A673 (cell line): ENCODE data around the gene GGA1. TPM values are rescaled to one million over a fixed set of nuclear protein-coding genes. Genes with fewer than 3 reads are reported as not detected.

Source experiments
- BruUV-seq: library from RNA; stranded (reverse); fragments of 400-500 nt; replicated peaks from 2 replicates; lab custom pipeline; 2021; lab: Mats Ljungman, UMichigan
- CTCF ChIA-PET: fragments of 300-600 bp; sonication (Branson Sonifier 250); formaldehyde crosslinking; loops from one replicate; lab custom pipeline; 2022; ENCODE audit warnings: antibody characterized with exemption; lab: Charles Lee
- POLR2A ChIA-PET: fragments of 300-600 bp; sonication (Branson Sonifier 250); formaldehyde crosslinking; loops from one replicate; lab custom pipeline; 2022; ENCODE audit warnings: antibody characterized with exemption; ENCODE audit not compliant: low non-redundant PET; lab: Charles Lee
- DNase-seq: peaks from one replicate; pipeline ENCODE4 v3.0.0-alpha.2; 2015; ENCODE audit warnings: low spot score
- H3K27ac ChIP-seq: fragments of 200-600 bp; sonication (generic); 2 replicates; pipeline ENCODE4 v1.5.1; 2016; ENCODE audit warnings: mixed run types, low read depth, mild to moderate bottlenecking, mixed read lengths, antibody characterized with exemption, low read length; ENCODE audit not compliant: poor library complexity, severe bottlenecking
- H3K27me3 ChIP-seq: fragments of 200-600 bp; sonication (generic); replicated peaks from 2 replicates; pipeline ENCODE4 v1.6.1; 2017; ENCODE audit warnings: mixed run types, low read depth, mild to moderate bottlenecking, mixed read lengths, antibody characterized with exemption, low read length; ENCODE audit not compliant: insufficient read depth, poor library complexity
- H3K36me3 ChIP-seq: fragments of 200-600 bp; sonication (generic); 2 replicates; pipeline ENCODE4 v1.6.1; 2016; ENCODE audit warnings: mixed run types, mild to moderate bottlenecking, mixed read lengths, antibody characterized with exemption, low read length; ENCODE audit not compliant: insufficient read depth, poor library complexity, severe bottlenecking
- H3K4me1 ChIP-seq: fragments of 200-600 bp; sonication (generic); 2 replicates; pipeline ENCODE4 v1.6.1; 2017; ENCODE audit warnings: mixed run types, mild to moderate bottlenecking, mixed read lengths, antibody characterized with exemption, low read length; ENCODE audit not compliant: insufficient read depth, poor library complexity, severe bottlenecking
- H3K4me3 ChIP-seq: fragments of 200-600 bp; sonication (generic); 2 replicates; pipeline ENCODE4 v1.5.1; 2016; ENCODE audit warnings: low read depth, mixed run types, mild to moderate bottlenecking, mixed read lengths, low read length; ENCODE audit not compliant: poor library complexity, severe bottlenecking
- H3K9me3 ChIP-seq: fragments of 200-600 bp; sonication (generic); 2 replicates; pipeline ENCODE4 v1.6.1; 2016; ENCODE audit warnings: mixed run types, low read depth, mild to moderate bottlenecking, mixed read lengths, antibody characterized with exemption, low read length; ENCODE audit not compliant: poor library complexity, severe bottlenecking
- EZH2 ChIP-seq: fragments of 200-600 bp; sonication (generic); IDR thresholded peaks from 2 replicates; pipeline ENCODE4 v1.6.1; 2017; ENCODE audit warnings: borderline replicate concordance, low read depth, mild to moderate bottlenecking, mixed read lengths, antibody characterized with exemption, low read length; ENCODE audit not compliant: poor library complexity, severe bottlenecking
- intact Hi-C: fragments of 100-400 bp; cut with micrococcal nuclease; formaldehyde crosslinking; loops from one replicate; pipeline ENCODE4 v1.10.0; 2022; ENCODE audit not compliant: unreplicated experiment
- total RNA-seq: library from RNA; stranded (reverse); gene quantifications from 2 replicates; pipeline ENCODE4 v1.2.3, GENCODE V29; 2021
- TF ChIP-seq, protein P1 (sequence below): fragments of 300-800, 200-600 bp; sonication (generic); conservative IDR thresholded peaks from 2 replicates; pipeline ENCODE4 v1.5.1; 2017; ENCODE audit warnings: low read depth, mild to moderate bottlenecking, antibody characterized with exemption, low read length, moderate library complexity, mixed read lengths

The GGA1 gene
- total RNA-seq, 1 experiment from 2014 or later: 74.6 TPM

DNA sequence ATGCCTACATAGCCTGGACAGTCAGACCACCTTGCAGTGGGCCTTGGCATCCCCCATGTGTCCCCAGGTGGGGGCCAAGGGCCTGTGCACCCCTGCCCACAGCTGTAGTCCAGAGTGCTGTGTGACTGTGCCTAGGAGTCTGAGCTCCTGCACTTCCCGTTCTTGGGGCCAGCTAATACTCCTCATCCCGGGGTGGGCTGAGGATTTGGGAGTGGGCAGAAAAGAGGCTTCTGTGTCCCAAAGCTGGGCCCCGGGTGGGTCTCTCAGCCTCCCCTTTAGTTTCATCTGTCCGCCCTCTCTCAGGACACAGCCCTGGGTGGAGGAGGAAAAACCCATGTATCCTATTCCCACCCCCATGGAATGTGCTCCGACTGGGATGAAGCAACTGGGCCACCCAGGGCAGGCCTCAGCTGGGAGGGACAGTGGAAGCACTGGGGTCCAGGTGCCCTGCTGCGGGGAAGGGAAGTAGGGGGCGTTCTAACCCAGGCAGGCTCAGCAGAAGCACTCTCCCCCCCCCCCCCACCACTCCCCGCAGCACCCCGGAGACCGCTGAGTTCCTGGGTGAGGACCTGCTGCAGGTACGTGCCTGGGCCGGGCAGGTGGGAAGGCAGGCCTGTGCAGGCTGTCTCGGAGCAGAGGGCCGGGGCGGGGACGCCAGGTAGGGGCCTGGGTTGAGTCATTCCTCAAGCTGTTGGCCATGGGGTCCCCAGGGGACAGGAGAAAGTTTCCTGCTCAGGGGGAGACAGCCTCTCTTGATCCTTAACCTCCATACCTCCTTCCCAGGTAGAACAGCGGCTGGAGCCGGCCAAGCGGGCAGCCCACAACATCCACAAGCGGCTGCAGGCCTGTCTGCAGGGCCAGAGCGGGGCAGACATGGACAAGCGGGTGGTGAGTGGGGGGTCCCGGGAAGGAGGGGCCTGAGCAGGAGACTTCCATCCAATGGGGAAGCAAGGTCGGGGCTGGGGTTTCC is 32.2 kb downstream of the GGA1 start:
- ChIA-PET POLR2A (no interaction called here), CTCF (interaction anchor here (0.6 to 4.2 kb wide), 2 partner anchors 35 to 41 kb away, joined by 4 to 45 read pairs; no protein-coding TSS in a partner anchor)
- peak overlapping the region; percentile 59 for H3K4me3 ChIP-seq
- TF ChIP-seq, protein P1, sequence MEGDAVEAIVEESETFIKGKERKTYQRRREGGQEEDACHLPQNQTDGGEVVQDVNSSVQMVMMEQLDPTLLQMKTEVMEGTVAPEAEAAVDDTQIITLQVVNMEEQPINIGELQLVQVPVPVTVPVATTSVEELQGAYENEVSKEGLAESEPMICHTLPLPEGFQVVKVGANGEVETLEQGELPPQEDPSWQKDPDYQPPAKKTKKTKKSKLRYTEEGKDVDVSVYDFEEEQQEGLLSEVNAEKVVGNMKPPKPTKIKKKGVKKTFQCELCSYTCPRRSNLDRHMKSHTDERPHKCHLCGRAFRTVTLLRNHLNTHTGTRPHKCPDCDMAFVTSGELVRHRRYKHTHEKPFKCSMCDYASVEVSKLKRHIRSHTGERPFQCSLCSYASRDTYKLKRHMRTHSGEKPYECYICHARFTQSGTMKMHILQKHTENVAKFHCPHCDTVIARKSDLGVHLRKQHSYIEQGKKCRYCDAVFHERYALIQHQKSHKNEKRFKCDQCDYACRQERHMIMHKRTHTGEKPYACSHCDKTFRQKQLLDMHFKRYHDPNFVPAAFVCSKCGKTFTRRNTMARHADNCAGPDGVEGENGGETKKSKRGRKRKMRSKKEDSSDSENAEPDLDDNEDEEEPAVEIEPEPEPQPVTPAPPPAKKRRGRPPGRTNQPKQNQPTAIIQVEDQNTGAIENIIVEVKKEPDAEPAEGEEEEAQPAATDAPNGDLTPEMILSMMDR: no peak
- TF ChIP-seq EZH2: no peak
- intact Hi-C loops: loop anchor here (5.0 kb wide), 1 partner anchor 41 kb away; no protein-coding TSS in a partner anchor
- DNase-seq: no peak
- H3K27me3 ChIP-seq: no peaks in the 10 kb centered on the region
- no peaks in the 10 kb centered on the region for H3K36me3 ChIP-seq
- BruUV-seq: no TSS peak
- H3K27ac ChIP-seq: peak overlapping the region; percentile 42
- H3K4me1 ChIP-seq: peaks cover 14% of the 10 kb centered on the region
- H3K9me3 ChIP-seq: no peaks in the 10 kb centered on the region

DNA sequence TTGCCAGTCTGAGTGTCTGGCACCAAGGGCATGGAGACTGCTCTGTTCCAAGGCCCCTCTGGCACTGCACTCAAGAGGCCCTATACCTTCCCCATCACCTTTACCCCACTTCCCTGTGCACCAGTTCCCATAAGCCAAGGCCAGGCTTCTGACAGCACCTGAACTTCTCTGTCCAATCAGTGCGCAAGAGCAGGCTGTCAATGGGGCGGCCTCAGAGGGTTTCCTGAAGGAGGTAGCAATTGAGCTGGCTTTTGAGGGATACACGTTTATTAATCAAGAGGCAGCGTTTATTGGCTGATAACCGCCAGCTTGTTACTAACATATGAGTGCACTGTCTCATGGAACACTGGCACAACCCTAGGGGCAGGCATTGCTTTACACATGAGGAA is 32.9 kb downstream of the GGA1 start:
- peaks cover 14% of the 10 kb centered on the region for H3K4me1 ChIP-seq
- H3K27me3 ChIP-seq: no peaks in the 10 kb centered on the region
- H3K9me3 ChIP-seq: no peaks in the 10 kb centered on the region
- ChIA-PET CTCF (interaction anchor here (0.6 to 4.2 kb wide), 3 partner anchors 35 to 44 kb away, joined by 4 to 45 read pairs (median 6); partner anchors contain the start of gene NOL12), POLR2A (no interaction called here)
- H3K4me3 ChIP-seq: no peak overlapping the region
- no peak overlapping the region for H3K27ac ChIP-seq
- intact Hi-C loops: loop anchor here (5.0 kb wide), 1 partner anchor 41 kb away; no protein-coding TSS in a partner anchor
- no TSS peak for BruUV-seq
- no peaks in the 10 kb centered on the region for H3K36me3 ChIP-seq
- DNase-seq: no peak
- TF ChIP-seq EZH2: no peak
- TF ChIP-seq, protein P1: no peak

DNA sequence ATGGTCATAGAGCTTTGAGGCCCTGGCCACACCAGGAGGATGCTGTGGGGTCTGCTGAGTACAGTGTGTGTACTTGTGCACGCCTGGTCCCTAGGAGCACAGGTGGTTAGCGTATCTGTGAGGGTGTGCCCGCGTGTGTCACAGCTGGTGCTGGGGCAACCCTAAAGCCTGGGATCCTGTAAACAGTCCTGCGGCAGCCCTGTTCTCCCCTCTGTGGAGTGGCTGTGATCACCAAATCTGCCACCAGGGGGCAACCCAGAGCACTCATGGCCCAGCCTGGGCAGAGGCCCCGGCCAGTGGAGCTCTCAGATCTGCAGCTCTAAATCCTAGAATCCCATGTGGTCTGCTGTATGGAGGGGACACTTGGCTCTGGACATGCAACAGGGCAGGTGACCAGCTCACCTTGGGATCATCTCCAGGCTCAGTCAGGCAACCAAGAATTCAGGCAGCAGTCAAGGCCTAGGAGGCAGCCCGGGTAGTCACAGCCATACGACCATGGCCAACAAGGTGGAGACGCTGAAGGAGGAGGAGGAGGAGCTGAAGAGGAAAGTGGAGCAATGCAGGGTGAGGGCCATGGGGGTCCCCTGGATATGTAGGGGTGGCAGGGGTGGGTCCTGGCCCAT is 34.7 kb downstream of the GGA1 start:
- peak; percentile 86 for DNase-seq
- BruUV-seq: no TSS peak
- peaks cover 26% of the 10 kb centered on the region for H3K4me1 ChIP-seq
- ChIA-PET POLR2A (no interaction called here), CTCF (interaction anchor here (0.5 to 4.2 kb wide), 25 partner anchors 9 to 890 kb away, joined by 3 to 45 read pairs (median 4); partner anchors contain the start of genes LGALS1, NOL12 and PDXP)
- H3K27ac ChIP-seq: no peak overlapping the region
- H3K36me3 ChIP-seq: peaks cover 3% of the 10 kb centered on the region
- no peaks in the 10 kb centered on the region for H3K9me3 ChIP-seq
- intact Hi-C loops: loop anchor here (1.0 to 5.0 kb wide), 2 partner anchors 39 to 148 kb away; no protein-coding TSS in a partner anchor
- no peak for TF ChIP-seq EZH2
- TF ChIP-seq, protein P1: peak; percentile 93
- H3K4me3 ChIP-seq: no peak overlapping the region
- no peaks in the 10 kb centered on the region for H3K27me3 ChIP-seq
